Activated CD4-positive, alpha-beta T cell treated with anti-CD3 and anti-CD28 coated beads for 24 hours (primary cell): ENCODE data around the gene HPCAL4.

Experiments
- DNase-seq, 2 donors: peaks; one replicate each; pipeline ENCODE4 v3.0.0-alpha.2; 2020; ENCODE audit warnings: low read depth in 2 of 2

HPCAL4 gene

GRCh38 chr1:39676948-39677548 lies 14.2 kb downstream of the HPCAL4 start:
- DNase-seq, result no peak

GRCh38 chr1:39675220-39675619 lies 16.0 kb downstream of the HPCAL4 start:
- no peak for DNase-seq

GRCh38 chr1:39673215-39673614 lies 18.0 kb downstream of the HPCAL4 start:
- no peak for DNase-seq

- no peak for DNase-seq
These were observed 18.7 kb downstream of the HPCAL4 start for GRCh38 chr1:39672551-39672947.

GRCh38 chr1:39671793-39672550 lies 19.3 kb downstream of the HPCAL4 start, which contains the start of gene NT5C1A:
Gene NT5C1A (minus strand): TSS chr1:39672107. CDS start chr1:39672038, 69 bp downstream.
- DNase-seq, result no peak

- DNase-seq, result no peak
These were observed 19.8 kb downstream of the HPCAL4 start for GRCh38 chr1:39671433-39671792.

- DNase-seq, result no peak
These were observed 20.5 kb downstream of the HPCAL4 start for GRCh38 chr1:39670689-39671088.

- no peak for DNase-seq
These were observed 22.3 kb downstream of the HPCAL4 start for GRCh38 chr1:39668894-39669293.

GRCh38 chr1:39668111-39668510 lies 23.1 kb downstream of the HPCAL4 start:
- no peak for DNase-seq

- peak in 1 of 2 donors; percentile 29 for DNase-seq
These were observed 24.5 kb downstream of the HPCAL4 start for GRCh38 chr1:39666772-39667171.

- no peak for DNase-seq
These were observed 27.7 kb downstream of the HPCAL4 start for GRCh38 chr1:39663559-39663958.

GRCh38 chr1:39662861-39663260 lies 28.4 kb downstream of the HPCAL4 start:
- DNase-seq, result no peak

- no peak for DNase-seq
These were observed 31.7 kb downstream of the HPCAL4 start for GRCh38 chr1:39659538-39659937.

- no peak for DNase-seq
These were observed 32.1 kb downstream of the HPCAL4 start for GRCh38 chr1:39659110-39659509.

GRCh38 chr1:39657923-39658485 lies 33.2 kb downstream of the HPCAL4 start:
- DNase-seq, result peak; percentile 48 to 58

GRCh38 chr1:39657402-39657801 lies 33.8 kb downstream of the HPCAL4 start:
- no peak for DNase-seq

GRCh38 chr1:39656391-39656790 lies 34.8 kb downstream of the HPCAL4 start:
- no peak for DNase-seq

- no peak for DNase-seq
These were observed 35.5 kb downstream of the HPCAL4 start for GRCh38 chr1:39655578-39656268.

GRCh38 chr1:39654291-39654690 lies 36.9 kb downstream of the HPCAL4 start:
- DNase-seq, result no peak

GRCh38 chr1:39653546-39654031 lies 37.6 kb downstream of the HPCAL4 start:
- DNase-seq, result peak; percentile 65 to 69

GRCh38 chr1:39652554-39652953 lies 38.7 kb downstream of the HPCAL4 start:
- no peak for DNase-seq

GRCh38 chr1:39652105-39652504 lies 39.1 kb downstream of the HPCAL4 start:
- no peak for DNase-seq
